GM12878 (cell line): Measurements from ENCODE around the gene KRT37. TPM values are rescaled to one million over a fixed set of nuclear protein-coding genes. Genes with fewer than 3 reads are reported as not detected.

ENCODE experiments used
- BCLAF1 ChIP-seq: fragments of 450-650 bp; IDR thresholded peaks from 2 replicates; pipeline ENCODE4 v1.6.1; 2017; ENCODE audit warnings: antibody characterized with exemption, mild to moderate bottlenecking, moderate library complexity
- CBFB ChIP-seq: IDR thresholded peaks from 2 replicates; pipeline ENCODE4 v1.6.1; 2016; ENCODE audit warnings: antibody characterized with exemption, low read depth
- CUX1 ChIP-seq: IDR thresholded peaks from 2 replicates; pipeline ENCODE4 v1.6.1; 2012; ENCODE audit warnings: improper control_type of control experiment, low read depth, low read length; ENCODE audit not compliant: insufficient replicate concordance
- ELK1 ChIP-seq: IDR thresholded peaks from 2 replicates; pipeline ENCODE4 v1.6.1; 2012; ENCODE audit warnings: low read depth, low read length, improper control_type of control experiment
- HCFC1 ChIP-seq: fragments of 150-350 bp; IDR thresholded peaks from 2 replicates; pipeline ENCODE4 v1.6.1; 2014; ENCODE audit warnings: low read length
- RFX5 ChIP-seq: IDR thresholded peaks from 2 replicates; pipeline ENCODE4 v1.6.1; 2011; ENCODE audit warnings: low read depth, low read length, improper control_type of control experiment
- SIN3A ChIP-seq: IDR thresholded peaks from 2 replicates; pipeline ENCODE4 v1.6.1; 2012; ENCODE audit warnings: low read depth, low read length, improper control_type of control experiment
- SMAD5 ChIP-seq: IDR thresholded peaks from 2 replicates; pipeline ENCODE4 v1.6.1; 2016; ENCODE audit warnings: antibody characterized with exemption, low read depth
- WRNIP1 ChIP-seq: IDR thresholded peaks from 2 replicates; pipeline ENCODE4 v1.6.1; 2011; ENCODE audit warnings: low read depth, low read length, improper control_type of control experiment, borderline replicate concordance
- ZBTB40 ChIP-seq: fragments of 450-650 bp; IDR thresholded peaks from 2 replicates; pipeline ENCODE4 v1.6.1; 2016; ENCODE audit warnings: mild to moderate bottlenecking, moderate library complexity, borderline replicate concordance
- polyA plus RNA-seq, 11 experiments: library from polyadenylated mRNA; depleted of rRNA in 4 of 11; unstranded in 6 of 11; stranded (reverse) in 5 of 11; fragments of >200 nt; fragmentation: Nextera tagmentation in 4 of 11; fragmentation: Illumina TruSeq in 1 of 11; extraction: Ambion mirVana in 4 of 11; extraction: Trizol in 1 of 11; gene quantifications; 1 replicate in 1 of 11; 2 replicates in 10 of 11; pipeline versions ENCODE4 v1.2.1 to v1.2.3, GENCODE V29; 2011 to 2016; ENCODE audit warnings: inconsistent platforms in 2 of 11, missing spikeins in 2 of 11, low read depth in 1 of 11
- total RNA-seq, 4 experiments: library from RNA; depleted of rRNA in 3 of 4; stranded (reverse); fragments of >200 nt in 3 of 4; fragmentation: Illumina TruSeq in 1 of 4; extraction: Trizol in 1 of 4; gene quantifications; 2 replicates each; pipeline versions ENCODE4 v1.2.1 to v1.2.3, GENCODE V29; 2013 to 2021

The KRT37 gene
- total and polyA plus RNA-seq, 10 of the 15 experiments (the other 5 are each of a cell fraction or from before 2014, with no cell fraction given) = not detected

- no peak for TF ChIP-seq CUX1
- no peak for TF ChIP-seq SMAD5
- no peak for TF ChIP-seq ZBTB40
- no peak for TF ChIP-seq WRNIP1
- no peak for TF ChIP-seq HCFC1
- no peak for TF ChIP-seq CBFB
- no peak for TF ChIP-seq BCLAF1
- TF ChIP-seq SIN3A = no peak
- no peak for TF ChIP-seq RFX5
- TF ChIP-seq ELK1 = no peak
Observed at GRCh38 chr17:41407226-41407625, 17.2 kb downstream of the KRT37 start (continued).
